IPS-18c (cell line): ENCODE measurements around the gene RNF44.

ENCODE experiments used
- H3K4me3 ChIP-seq: 2 replicates; pipeline ENCODE4 v1.7.0; 2013; ENCODE audit warnings: low read depth, mild to moderate bottlenecking, low read length, moderate library complexity; ENCODE audit not compliant: insufficient read depth
- H3K9me3 ChIP-seq: one replicate; pipeline ENCODE4 v1.6.1; 2013; ENCODE audit warnings: mild to moderate bottlenecking, low read length, moderate library complexity; ENCODE audit not compliant: control insufficient read depth, insufficient read depth

Gene RNF44

GRCh38 chr5:176529741-176530141, 7.5 kb downstream of the RNF44 start:
- H3K4me3 ChIP-seq, result no peak overlapping the region

GRCh38 chr5:176529116-176529740, 8.0 kb downstream of the RNF44 start:
- Histone ChIP-seq H3K4me3 (no peak overlapping the region), H3K9me3 (peaks cover 2% of the 10 kb centered on the region)

More at GRCh38 chr5:176529741-176530141, 7.5 kb downstream of the RNF44 start:
- H3K9me3 ChIP-seq, result peaks cover 2% of the 10 kb centered on the region

GRCh38 chr5:176528761-176529115, 8.5 kb downstream of the RNF44 start:
- peaks cover 2% of the 10 kb centered on the region for H3K9me3 ChIP-seq
- no peak overlapping the region for H3K4me3 ChIP-seq

- Histone ChIP-seq H3K4me3 (no peak overlapping the region), H3K9me3 (peaks cover 2% of the 10 kb centered on the region)
These were observed 8.9 kb downstream of the RNF44 start for GRCh38 chr5:176528301-176528700.

- Histone ChIP-seq H3K9me3 (peaks cover 2% of the 10 kb centered on the region), H3K4me3 (no peak overlapping the region)
These were observed 9.7 kb downstream of the RNF44 start for GRCh38 chr5:176527246-176528222.

GRCh38 chr5:176526462-176526861, 10.7 kb downstream of the RNF44 start:
- Histone ChIP-seq H3K9me3 (peaks cover 2% of the 10 kb centered on the region), H3K4me3 (no peak overlapping the region)

- peaks cover 2% of the 10 kb centered on the region for H3K9me3 ChIP-seq
- H3K4me3 ChIP-seq, result no peak overlapping the region
These were observed 11.5 kb downstream of the RNF44 start for GRCh38 chr5:176525677-176526076.

- Histone ChIP-seq H3K4me3 (no peak overlapping the region), H3K9me3 (peaks cover 2% of the 10 kb centered on the region)
These were observed 12.2 kb downstream of the RNF44 start for GRCh38 chr5:176524987-176525386.

- Histone ChIP-seq H3K4me3 (no peak overlapping the region), H3K9me3 (peaks cover 2% of the 10 kb centered on the region)
These were observed 13.1 kb downstream of the RNF44 start for GRCh38 chr5:176524138-176524537.

- no peak overlapping the region; the same call in 1 of the 2 replicates for H3K4me3 ChIP-seq
- peaks cover 2% of the 10 kb centered on the region for H3K9me3 ChIP-seq
These were observed 15.4 kb downstream of the RNF44 start for GRCh38 chr5:176521699-176522263.

GRCh38 chr5:176521286-176521685, 15.9 kb downstream of the RNF44 start:
- peaks cover 2% of the 10 kb centered on the region for H3K9me3 ChIP-seq
- H3K4me3 ChIP-seq, result no peak overlapping the region

- no peaks in the 10 kb centered on the region for H3K9me3 ChIP-seq
- no peak overlapping the region for H3K4me3 ChIP-seq
These were observed 17.1 kb downstream of the RNF44 start for GRCh38 chr5:176519810-176520720.

- H3K9me3 ChIP-seq, result no peaks in the 10 kb centered on the region
- H3K4me3 ChIP-seq, result no peak overlapping the region
These were observed 20.0 kb downstream of the RNF44 start for GRCh38 chr5:176517053-176517661.

- Histone ChIP-seq H3K9me3 (no peaks in the 10 kb centered on the region), H3K4me3 (no peak overlapping the region)
These were observed 21.8 kb downstream of the RNF44 start for GRCh38 chr5:176515396-176515795.

GRCh38 chr5:176514244-176514950, 22.8 kb downstream of the RNF44 start:
- H3K9me3 ChIP-seq, result no peaks in the 10 kb centered on the region
- no peak overlapping the region for H3K4me3 ChIP-seq

GRCh38 chr5:176513788-176514187, 23.4 kb downstream of the RNF44 start:
- no peaks in the 10 kb centered on the region for H3K9me3 ChIP-seq
- H3K4me3 ChIP-seq, result no peak overlapping the region
